HG03571 (cell line): ENCODE data around the gene SIGLEC9.

Experiments used
- ATAC-seq: cut with Tn5 transposase; IDR thresholded peaks from one replicate; pipeline ENCODE4 v1.9.1; 2021; ENCODE audit not compliant: unreplicated experiment

Gene SIGLEC9

GRCh38 chr19:51124729-51125128 lies at the start of gene SIGLEC9:
Gene SIGLEC9 (plus strand): TSS chr19:51124906. CDS start chr19:51124975, 69 bp downstream.
- no peak for ATAC-seq

GRCh38 chr19:51075998-51076397 lies 48.7 kb upstream of the SIGLEC9 start:
- ATAC-seq, result no peak

GRCh38 chr19:51076631-51077213 lies 48.0 kb upstream of the SIGLEC9 start:
- ATAC-seq, result no peak

GRCh38 chr19:51078104-51078503 lies 46.6 kb upstream of the SIGLEC9 start:
- no peak for ATAC-seq

DNA sequence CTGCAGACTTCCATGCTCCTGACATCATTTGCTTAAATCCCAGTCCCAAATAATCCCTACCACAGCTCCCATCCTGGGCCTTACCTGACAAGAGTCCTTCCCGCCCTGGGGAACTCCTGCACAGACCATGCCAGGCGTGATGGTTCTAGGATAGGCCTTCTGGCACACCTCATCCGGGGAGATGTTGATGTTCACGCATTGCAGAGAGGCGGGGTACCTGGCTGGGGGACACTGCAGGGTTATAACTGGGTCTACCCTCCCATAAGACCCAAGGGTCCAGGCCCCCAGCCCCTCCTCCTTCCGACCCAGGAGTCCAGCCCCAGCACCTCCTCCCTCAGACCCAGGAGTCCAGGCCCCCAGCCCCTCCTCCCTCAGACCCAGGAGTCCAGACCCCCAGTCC lies 46.0 kb upstream of the SIGLEC9 start:
- no peak for ATAC-seq

- no peak for ATAC-seq
Measured at GRCh38 chr19:51079481-51080110, 45.1 kb upstream of the SIGLEC9 start.

GRCh38 chr19:51081476-51081875 lies 43.2 kb upstream of the SIGLEC9 start:
- ATAC-seq, result no peak

- no peak for ATAC-seq
Measured at GRCh38 chr19:51082611-51083010, 42.1 kb upstream of the SIGLEC9 start, which contains the start of gene KLK14. Gene KLK14 (minus strand): TSS chr19:51082887. CDS start chr19:51082614, 273 bp downstream.

DNA sequence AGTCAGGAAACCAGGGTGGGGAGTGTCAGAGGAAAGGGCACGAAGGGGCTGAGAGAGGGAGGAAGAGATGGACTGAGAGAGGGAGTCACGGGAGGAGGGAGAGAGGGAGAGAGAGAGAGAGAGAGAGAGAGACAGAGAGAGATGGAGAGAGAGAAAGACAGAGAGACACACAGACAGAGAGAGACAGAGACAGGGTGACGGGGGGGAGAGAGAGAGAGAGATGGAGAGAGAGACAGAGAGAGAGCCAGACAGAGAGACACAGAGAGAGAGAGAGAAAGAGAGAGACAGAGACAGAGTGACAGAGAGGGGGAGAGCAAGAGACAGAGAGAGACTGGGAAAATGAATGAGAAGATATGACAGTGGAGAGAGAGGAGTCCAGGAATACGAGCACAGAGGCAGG lies 41.5 kb upstream of the SIGLEC9 start:
- no peak for ATAC-seq

DNA sequence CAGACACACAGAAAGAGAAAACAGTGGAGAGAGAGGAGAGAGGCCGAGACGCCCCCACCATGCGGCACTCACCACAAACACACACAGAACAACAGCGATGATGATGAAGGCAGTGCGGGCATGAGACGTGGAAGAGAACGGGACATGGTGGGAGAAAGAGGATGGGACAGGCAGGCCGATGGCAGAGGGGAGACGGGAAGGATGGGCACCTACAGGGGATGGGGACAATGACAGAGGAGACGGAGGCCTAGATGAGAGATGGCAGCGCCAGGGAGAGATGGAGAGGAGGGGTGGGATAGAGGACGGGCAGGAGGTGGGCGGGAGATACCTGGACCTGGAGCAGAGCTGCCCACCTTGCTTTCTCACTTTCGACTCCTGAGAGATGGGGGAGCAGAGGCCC lies 40.9 kb upstream of the SIGLEC9 start:
- ATAC-seq, result no peak

- ATAC-seq, result no peak
Measured at GRCh38 chr19:51084505-51084904, 40.2 kb upstream of the SIGLEC9 start.

GRCh38 chr19:51086153-51086850 lies 38.4 kb upstream of the SIGLEC9 start:
- ATAC-seq, result no peak

DNA sequence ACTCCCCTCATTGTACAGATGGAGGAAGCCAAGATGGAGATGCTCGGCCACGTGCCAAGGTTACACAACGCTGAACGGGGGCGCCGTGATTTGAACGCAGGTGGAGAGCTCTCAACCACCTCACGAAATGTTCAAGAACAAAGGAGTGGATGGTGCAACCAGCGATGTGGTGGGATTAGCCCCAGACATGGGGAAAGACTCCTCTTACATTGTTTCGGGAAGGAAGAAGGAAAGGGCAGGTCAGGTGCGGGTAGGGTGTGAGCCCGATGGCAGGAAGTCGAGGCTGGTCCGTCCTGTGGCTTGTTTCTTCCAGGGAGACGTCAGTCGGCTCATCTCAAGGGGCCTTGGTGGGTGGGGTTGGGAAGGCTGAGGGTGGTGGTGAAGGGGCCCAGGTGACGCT lies 34.9 kb upstream of the SIGLEC9 start:
- ATAC-seq, result no peak

- no peak for ATAC-seq
Measured at GRCh38 chr19:51090471-51090870, 34.2 kb upstream of the SIGLEC9 start.

GRCh38 chr19:51091126-51091525 lies 33.6 kb upstream of the SIGLEC9 start:
- ATAC-seq, result no peak

- ATAC-seq, result no peak
Measured at GRCh38 chr19:51091895-51092873, 32.5 kb upstream of the SIGLEC9 start.

DNA sequence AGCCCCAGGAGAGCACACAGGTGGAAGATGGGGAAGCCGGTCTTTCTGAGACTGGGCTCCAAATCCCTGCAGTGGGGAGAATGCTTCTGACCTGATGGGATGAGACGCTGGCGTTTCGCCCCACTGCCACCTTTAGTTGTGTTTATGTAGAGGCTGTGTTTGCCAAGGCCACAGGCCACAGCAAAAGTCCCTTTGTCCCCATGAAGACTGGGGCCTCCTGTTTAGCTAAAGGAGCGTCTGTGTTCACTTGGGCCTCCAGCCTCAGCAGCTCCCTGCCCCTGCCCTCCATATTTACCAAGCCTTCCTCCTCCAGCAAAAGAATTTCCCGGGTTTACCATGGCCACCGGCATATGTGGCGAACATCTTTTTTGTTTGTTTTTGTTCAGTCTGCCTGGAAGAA lies 31.6 kb upstream of the SIGLEC9 start:
- no peak for ATAC-seq

- no peak for ATAC-seq
Measured at GRCh38 chr19:51093510-51094345, 31.0 kb upstream of the SIGLEC9 start.

DNA sequence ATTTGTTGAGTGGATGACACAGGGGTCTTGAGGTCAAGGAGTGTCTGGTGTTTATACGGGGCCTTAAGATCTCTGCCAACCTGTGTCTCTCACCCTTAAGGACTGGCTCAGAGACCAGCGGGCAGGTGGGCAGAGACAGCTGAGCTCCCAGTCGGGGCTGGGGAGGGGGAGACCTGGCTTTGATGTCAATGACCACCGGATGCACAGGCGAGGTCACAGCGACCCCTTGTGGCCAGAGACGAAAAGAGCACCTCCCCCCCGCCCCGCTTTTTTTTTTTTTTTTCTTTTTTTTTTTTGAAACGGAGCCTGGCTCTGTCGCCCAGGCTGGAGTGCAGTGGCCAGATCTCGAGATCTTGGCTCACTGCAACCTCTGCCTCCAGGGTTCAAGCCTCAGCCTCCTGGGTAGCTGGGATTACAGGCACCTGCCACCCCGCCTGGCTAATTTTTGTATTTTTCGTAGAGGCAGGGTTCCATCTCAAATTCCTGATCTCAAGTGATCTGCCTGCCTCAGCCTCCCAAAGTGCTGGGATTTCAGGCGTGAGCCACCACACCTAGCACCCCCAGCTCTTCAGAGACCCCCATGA lies 29.9 kb upstream of the SIGLEC9 start:
- ATAC-seq, result no peak
